Loucy (cell line): ENCODE results near the gene DAGLA.

ENCODE experiments used
- EZH2phosphoT487 ChIP-seq: fragments of 200-600 bp; IDR thresholded peaks from 2 replicates; pipeline ENCODE4 v1.6.1; 2018; ENCODE audit warnings: antibody characterized with exemption, mild to moderate bottlenecking, moderate library complexity, borderline replicate concordance
- TF ChIP-seq, protein P1 (sequence below): fragments of 200-600 bp; sonication (generic); conservative IDR thresholded peaks from 2 replicates; pipeline ENCODE4 v1.5.1; 2014; ENCODE audit warnings: mild to moderate bottlenecking, antibody characterized with exemption, low read length

DNA sequence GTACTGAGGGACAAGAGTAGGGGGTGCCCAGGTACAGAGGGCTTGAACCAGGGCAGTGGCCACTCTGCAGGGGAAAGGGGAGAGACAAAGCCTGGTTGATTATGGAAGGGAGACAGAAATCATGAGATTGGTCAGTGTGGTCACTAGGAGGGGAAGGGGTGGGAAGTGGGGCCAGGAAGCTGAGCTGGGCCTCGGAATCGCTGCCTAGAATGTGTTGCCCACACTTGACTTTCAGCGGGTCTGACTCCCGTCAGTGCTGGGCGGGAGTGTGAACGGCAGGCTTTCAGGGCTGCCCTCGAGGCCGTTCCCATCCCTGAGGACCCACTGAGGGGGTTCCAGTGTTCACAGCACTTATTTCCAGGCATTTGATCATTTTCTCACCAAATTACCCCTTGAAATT is 5.9 kb downstream of the DAGLA start:
- TF ChIP-seq, protein P1, sequence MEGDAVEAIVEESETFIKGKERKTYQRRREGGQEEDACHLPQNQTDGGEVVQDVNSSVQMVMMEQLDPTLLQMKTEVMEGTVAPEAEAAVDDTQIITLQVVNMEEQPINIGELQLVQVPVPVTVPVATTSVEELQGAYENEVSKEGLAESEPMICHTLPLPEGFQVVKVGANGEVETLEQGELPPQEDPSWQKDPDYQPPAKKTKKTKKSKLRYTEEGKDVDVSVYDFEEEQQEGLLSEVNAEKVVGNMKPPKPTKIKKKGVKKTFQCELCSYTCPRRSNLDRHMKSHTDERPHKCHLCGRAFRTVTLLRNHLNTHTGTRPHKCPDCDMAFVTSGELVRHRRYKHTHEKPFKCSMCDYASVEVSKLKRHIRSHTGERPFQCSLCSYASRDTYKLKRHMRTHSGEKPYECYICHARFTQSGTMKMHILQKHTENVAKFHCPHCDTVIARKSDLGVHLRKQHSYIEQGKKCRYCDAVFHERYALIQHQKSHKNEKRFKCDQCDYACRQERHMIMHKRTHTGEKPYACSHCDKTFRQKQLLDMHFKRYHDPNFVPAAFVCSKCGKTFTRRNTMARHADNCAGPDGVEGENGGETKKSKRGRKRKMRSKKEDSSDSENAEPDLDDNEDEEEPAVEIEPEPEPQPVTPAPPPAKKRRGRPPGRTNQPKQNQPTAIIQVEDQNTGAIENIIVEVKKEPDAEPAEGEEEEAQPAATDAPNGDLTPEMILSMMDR = no peak
- no peak for TF ChIP-seq EZH2phosphoT487
